OCI-LY1 (cell line): Measurements from ENCODE around the gene ESR1.

Experiments
- CTCF ChIP-seq: fragments of 200-600 bp; sonication (generic), shearing (Covaris generic); IDR thresholded peaks from 2 replicates; pipeline ENCODE4 v1.5.1; 2017; ENCODE audit warnings: mild to moderate bottlenecking, antibody characterized with exemption, low read length, moderate library complexity, mixed read lengths
- EZH2 ChIP-seq: fragments of 200-600 bp; sonication (generic), shearing (Covaris generic); IDR thresholded peaks from 2 replicates; pipeline ENCODE4 v1.8.0; 2017; ENCODE audit warnings: borderline replicate concordance, mixed run types, mild to moderate bottlenecking, antibody characterized with exemption, low read length, moderate library complexity, mixed read lengths

- no peak for TF ChIP-seq CTCF
- TF ChIP-seq EZH2 = no peak
Observed at GRCh38 chr6:151911401-151911800, 103.9 kb downstream of the ESR1 start.
